Erythroblast (primary cell): ENCODE data around the gene DST.

Source experiments
- GATA1 ChIP-seq: IDR thresholded peaks from 2 replicates; pipeline ENCODE4 v1.6.1; 2011; ENCODE audit warnings: low read depth, mild to moderate bottlenecking, control low read depth, low read length, moderate library complexity
- POLR2A ChIP-seq: IDR thresholded peaks from 2 replicates; pipeline ENCODE4 v1.6.1; 2011; ENCODE audit warnings: mild to moderate bottlenecking, low read length

- TF ChIP-seq POLR2A (no peak), GATA1 (no peak)
Observed at GRCh38 chr6:56677559-56677958, 34.9 kb upstream of the DST start.
